H1 (cell line): ENCODE measurements around the gene HM13. TPM values are rescaled to one million over a fixed set of nuclear protein-coding genes. Genes with fewer than 3 reads are reported as not detected.

ENCODE experiments used
- CHD7 ChIP-seq: fragments of 300-600 bp; sonication (generic); IDR thresholded peaks from 2 replicates; pipeline ENCODE4 v1.7.1; 2012; ENCODE audit warnings: low read length, moderate library complexity, mild to moderate bottlenecking, inconsistent platforms; ENCODE audit not compliant: insufficient replicate concordance
- EGR1 ChIP-seq: IDR thresholded peaks from 2 replicates; pipeline ENCODE4 v1.6.1; 2011; ENCODE audit warnings: low read depth, low read length, borderline replicate concordance
- EZH2 ChIP-seq: fragments of 200-600 bp; sonication (generic); IDR thresholded peaks from 2 replicates; pipeline ENCODE4 v1.7.1; 2012; ENCODE audit warnings: low read depth, mild to moderate bottlenecking, moderate library complexity, low read length, inconsistent platforms; ENCODE audit not compliant: severe bottlenecking
- KDM4A ChIP-seq: IDR thresholded peaks from one replicate; pipeline ENCODE4 v1.7.1; 2012; ENCODE audit warnings: low read depth, mild to moderate bottlenecking, moderate library complexity, low read length, inconsistent platforms; ENCODE audit not compliant: severe bottlenecking
- RFX5 ChIP-seq: IDR thresholded peaks from 2 replicates; pipeline ENCODE4 v1.6.1; 2011; ENCODE audit warnings: low read depth, low read length, improper control_type of control experiment, borderline replicate concordance
- SP4 ChIP-seq: IDR thresholded peaks from 2 replicates; pipeline ENCODE4 v1.6.1; 2012; ENCODE audit warnings: low read length, inconsistent platforms
- TAF1 ChIP-seq: IDR thresholded peaks from 2 replicates; pipeline ENCODE4 v1.6.1; 2011; ENCODE audit warnings: mild to moderate bottlenecking, low read depth, low read length
- USF2 ChIP-seq: IDR thresholded peaks from 2 replicates; pipeline ENCODE4 v1.6.1; 2011; ENCODE audit warnings: low read length, improper control_type of control experiment
- polyA plus RNA-seq, 7 experiments: library from polyadenylated mRNA; depleted of rRNA in 3 of 7; stranded (reverse) in 5 of 7; unstranded in 2 of 7; fragments of >200 nt in 5 of 7; fragments of 200-250 nt in 2 of 7; gene quantifications; 1 replicate in 5 of 7; 2 replicates in 1 of 7; 4 replicates in 1 of 7; pipeline versions ENCODE4 v1.2.1 to v1.2.3, GENCODE V29; 2011 to 2013; ENCODE audit warnings: missing spikeins in 2 of 7, mixed read lengths in 2 of 7
- total RNA-seq: library from RNA; stranded (reverse); fragmentation: NEBNext Ultra II Directional; extraction: Animal tissue kit (Norgen Biotek cat#: 25700); gene quantifications from 2 replicates; pipeline ENCODE4 v1.2.1, GENCODE V29; 2021

HM13 gene
- total and polyA plus RNA-seq, 2 of the 8 experiments (the other 6 are each of a cell fraction or from before 2014, with no cell fraction given) = 118 to 183 TPM

- no peak for TF ChIP-seq CHD7
- peak; percentile 96 for TF ChIP-seq KDM4A
- no peak for TF ChIP-seq SP4
- TF ChIP-seq RFX5 = no peak
- no peak for TF ChIP-seq EZH2
- TF ChIP-seq USF2 = peak; percentile 37; the same call in 1 of the 2 replicates
- TF ChIP-seq TAF1 = peak; percentile 95
- TF ChIP-seq EGR1 = no peak
Measured at GRCh38 chr20:31514154-31515071, at the start of gene HM13 (continued).
